Thoracic aorta (tissue), 2 donors: ENCODE data around the gene TYW1B. TPM values are rescaled to one million over a fixed set of nuclear protein-coding genes. Genes with fewer than 3 reads are reported as not detected.
"Not testable (repeated sequence)": the region's sequence is repeated elsewhere in the genome, so short reads cannot be mapped to it uniquely, and the experiment has no call there.

Source experiments
- ATAC-seq: fragments of 150-250 bp; one replicate; pipeline ENCODE4 v1.8.0; 2017; ENCODE audit warnings: low read depth; ENCODE audit not compliant: insufficient number of reproducible peaks, low FRiP score
- DNase-seq: peaks from one replicate; pipeline ENCODE4 v3.0.0-alpha.2; 2020; ENCODE audit warnings: low spot score
- H3K27ac ChIP-seq, 2 donors: fragments of 200-600 bp; sonication (generic); 1 replicate in 1 of 2; 2 replicates in 1 of 2; pipeline ENCODE4 v1.5.1; 2016; ENCODE audit warnings: mild to moderate bottlenecking in 2 of 2, moderate library complexity in 2 of 2
- H3K27me3 ChIP-seq: fragments of 200-600 bp; sonication (generic); replicated peaks from 2 replicates; pipeline ENCODE4 v1.6.0; 2016; ENCODE audit warnings: mild to moderate bottlenecking; ENCODE audit not compliant: insufficient read depth
- H3K36me3 ChIP-seq: fragments of 200-600 bp; sonication (generic); one replicate; pipeline ENCODE4 v1.5.1; 2016
- H3K4me1 ChIP-seq, 2 donors: fragments of 200-600 bp; sonication (generic); 1 replicate in 1 of 2; 2 replicates in 1 of 2; pipeline versions ENCODE4 v1.5.1 to v1.6.0; 2016; ENCODE audit warnings: low read depth in 2 of 2, mild to moderate bottlenecking in 1 of 2; ENCODE audit not compliant: control insufficient read depth in 1 of 2
- H3K4me3 ChIP-seq: fragments of 200-600 bp; sonication (generic); 2 replicates; pipeline ENCODE4 v1.5.1; 2016; ENCODE audit warnings: mild to moderate bottlenecking
- H3K9me3 ChIP-seq: fragments of 200-600 bp; sonication (generic); 2 replicates; pipeline ENCODE4 v1.5.1; 2016
- total RNA-seq, 2 donors: library from RNA; depleted of rRNA; stranded (reverse); fragments of >200 nt; gene quantifications; one replicate each; pipeline versions ENCODE4 v1.1.0 to v1.2.3, GENCODE V29; 2016
- TF ChIP-seq, protein P1 (sequence below): fragments of 200-600 bp; sonication (generic); IDR thresholded peaks from one replicate; pipeline ENCODE4 v1.5.1; 2019; ENCODE audit warnings: antibody characterized with exemption

The TYW1B gene
- total RNA-seq, 2 donors from 2014 or later = 1.1 to 6.8 TPM

- Histone ChIP-seq H3K36me3 (no peaks in the 10 kb centered on the region), H3K27me3 (no peaks in the 10 kb centered on the region), H3K27ac (no peak overlapping the region), H3K9me3 (no peaks in the 10 kb centered on the region), H3K4me3 (no peak overlapping the region), H3K4me1 (no peaks in the 10 kb centered on the region)
- TF ChIP-seq, protein P1, sequence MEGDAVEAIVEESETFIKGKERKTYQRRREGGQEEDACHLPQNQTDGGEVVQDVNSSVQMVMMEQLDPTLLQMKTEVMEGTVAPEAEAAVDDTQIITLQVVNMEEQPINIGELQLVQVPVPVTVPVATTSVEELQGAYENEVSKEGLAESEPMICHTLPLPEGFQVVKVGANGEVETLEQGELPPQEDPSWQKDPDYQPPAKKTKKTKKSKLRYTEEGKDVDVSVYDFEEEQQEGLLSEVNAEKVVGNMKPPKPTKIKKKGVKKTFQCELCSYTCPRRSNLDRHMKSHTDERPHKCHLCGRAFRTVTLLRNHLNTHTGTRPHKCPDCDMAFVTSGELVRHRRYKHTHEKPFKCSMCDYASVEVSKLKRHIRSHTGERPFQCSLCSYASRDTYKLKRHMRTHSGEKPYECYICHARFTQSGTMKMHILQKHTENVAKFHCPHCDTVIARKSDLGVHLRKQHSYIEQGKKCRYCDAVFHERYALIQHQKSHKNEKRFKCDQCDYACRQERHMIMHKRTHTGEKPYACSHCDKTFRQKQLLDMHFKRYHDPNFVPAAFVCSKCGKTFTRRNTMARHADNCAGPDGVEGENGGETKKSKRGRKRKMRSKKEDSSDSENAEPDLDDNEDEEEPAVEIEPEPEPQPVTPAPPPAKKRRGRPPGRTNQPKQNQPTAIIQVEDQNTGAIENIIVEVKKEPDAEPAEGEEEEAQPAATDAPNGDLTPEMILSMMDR = no peak
- DNase-seq = no peak
- no peak for ATAC-seq
These were observed 289.1 kb downstream of the TYW1B start for GRCh38 chr7:72538856-72539255.

GRCh38 chr7:72538147-72538546, 289.9 kb downstream of the TYW1B start:
- ATAC-seq (no peak), DNase-seq (no peak)
- TF ChIP-seq, protein P1 = no peak
- no peaks in the 10 kb centered on the region for H3K9me3 ChIP-seq
- H3K4me1 ChIP-seq = no peaks in the 10 kb centered on the region
- no peak overlapping the region for H3K4me3 ChIP-seq
- H3K27ac ChIP-seq = no peak overlapping the region
- H3K27me3 ChIP-seq = no peaks in the 10 kb centered on the region
- H3K36me3 ChIP-seq = no peaks in the 10 kb centered on the region

- H3K36me3 ChIP-seq, H3K4me3 ChIP-seq, H3K4me1 ChIP-seq, ATAC-seq, H3K27me3 ChIP-seq, H3K27ac ChIP-seq, H3K9me3 ChIP-seq, DNase-seq: not testable (repeated sequence)
These were observed 292.0 kb downstream of the TYW1B start for GRCh38 chr7:72536038-72536437.

DNA sequence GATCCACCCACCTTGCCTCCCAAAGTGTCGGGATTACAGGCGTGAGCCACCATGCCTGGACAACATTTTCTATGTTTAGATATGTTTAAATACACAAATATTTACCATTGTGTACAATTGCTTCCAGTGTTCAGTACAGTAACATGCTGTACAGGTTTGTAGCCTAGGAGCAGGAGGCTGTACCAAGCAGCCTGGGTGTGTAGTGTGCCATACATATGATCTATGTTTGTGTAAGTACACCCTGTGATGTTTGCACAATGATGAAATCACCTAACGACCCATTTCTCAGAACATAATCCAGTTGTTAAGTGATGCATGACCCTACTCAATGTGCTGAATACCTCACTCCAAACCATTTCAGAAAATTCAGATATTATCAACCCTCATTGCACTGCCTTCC, 297.0 kb downstream of the TYW1B start:
- not testable (repeated sequence) for H3K4me1 ChIP-seq, ATAC-seq, H3K9me3 ChIP-seq, H3K27ac ChIP-seq, H3K4me3 ChIP-seq, H3K27me3 ChIP-seq, DNase-seq, H3K36me3 ChIP-seq

Other genes with a start within 250 kb of the TYW1B start
- 10 to 100 TPM; 21.5 to 25.5 TPM for gene POM121, start 96.9 kb upstream of the TYW1B start, total RNA-seq
- gene TRIM74, start 141.3 kb upstream of the TYW1B start, total RNA-seq = not detected
- not detected for gene SPDYE8, start 201.6 kb upstream of the TYW1B start, total RNA-seq
- gene SPDYE11, start 229.7 kb upstream of the TYW1B start, total RNA-seq = not detected